Adrenal gland (tissue), 5 donors: ENCODE data around the gene CDH2.

Experiments
- POLR2A ChIP-seq, 2 donors: fragments of 450-650 bp; IDR thresholded peaks; one replicate each; pipeline ENCODE4 v1.6.1; 2017; ENCODE audit warnings: antibody characterized with exemption in 2 of 2, mild to moderate bottlenecking in 2 of 2, moderate library complexity in 1 of 2
- TF ChIP-seq, protein P1 (sequence below), 6 experiments: fragments of 450-650 bp in 4 of 6; fragments of 200-600 bp in 2 of 6; sonication (generic) in 1 of 6; IDR thresholded peaks; 1 replicate in 5 of 6; 2 replicates in 1 of 6; pipeline versions ENCODE4 v1.5.1 to v1.8.0; 2016 to 2021; ENCODE audit warnings: antibody characterized with exemption in 6 of 6, mild to moderate bottlenecking in 2 of 6, moderate library complexity in 1 of 6
- donor health status: DM: no; HTN: no; CAD: no.

DNA sequence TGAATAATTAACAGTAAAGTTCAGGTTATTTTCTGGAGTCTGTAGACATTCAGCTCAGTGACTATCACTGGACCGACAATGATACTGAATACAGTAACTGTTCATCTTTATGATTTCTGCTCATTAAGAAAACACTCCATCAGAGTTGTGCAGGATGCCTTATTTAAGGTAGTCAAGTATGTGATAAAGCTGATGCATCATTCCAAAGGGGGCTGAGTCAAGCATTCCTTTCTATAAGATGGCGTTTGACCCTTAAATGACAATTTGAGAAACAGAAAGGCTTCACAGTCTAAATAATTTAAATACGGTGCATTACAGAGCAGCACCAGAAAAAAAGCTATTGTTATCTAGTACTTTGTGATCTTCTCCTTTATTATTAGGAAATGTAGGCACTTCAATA lies 131.1 kb downstream of the CDH2 start:
- TF ChIP-seq, protein P1, sequence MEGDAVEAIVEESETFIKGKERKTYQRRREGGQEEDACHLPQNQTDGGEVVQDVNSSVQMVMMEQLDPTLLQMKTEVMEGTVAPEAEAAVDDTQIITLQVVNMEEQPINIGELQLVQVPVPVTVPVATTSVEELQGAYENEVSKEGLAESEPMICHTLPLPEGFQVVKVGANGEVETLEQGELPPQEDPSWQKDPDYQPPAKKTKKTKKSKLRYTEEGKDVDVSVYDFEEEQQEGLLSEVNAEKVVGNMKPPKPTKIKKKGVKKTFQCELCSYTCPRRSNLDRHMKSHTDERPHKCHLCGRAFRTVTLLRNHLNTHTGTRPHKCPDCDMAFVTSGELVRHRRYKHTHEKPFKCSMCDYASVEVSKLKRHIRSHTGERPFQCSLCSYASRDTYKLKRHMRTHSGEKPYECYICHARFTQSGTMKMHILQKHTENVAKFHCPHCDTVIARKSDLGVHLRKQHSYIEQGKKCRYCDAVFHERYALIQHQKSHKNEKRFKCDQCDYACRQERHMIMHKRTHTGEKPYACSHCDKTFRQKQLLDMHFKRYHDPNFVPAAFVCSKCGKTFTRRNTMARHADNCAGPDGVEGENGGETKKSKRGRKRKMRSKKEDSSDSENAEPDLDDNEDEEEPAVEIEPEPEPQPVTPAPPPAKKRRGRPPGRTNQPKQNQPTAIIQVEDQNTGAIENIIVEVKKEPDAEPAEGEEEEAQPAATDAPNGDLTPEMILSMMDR (IDR thresholded peaks at IDR 0.05): no peak
- no peak for TF ChIP-seq POLR2A (IDR thresholded peaks at IDR 0.05)
